HG03064 (cell line): ENCODE results near the gene ENC1.

Experiments
- ATAC-seq: cut with Tn5 transposase; IDR thresholded peaks from one replicate; pipeline ENCODE4 v1.9.1; 2021; ENCODE audit warnings: low read depth; ENCODE audit not compliant: unreplicated experiment

Gene ENC1

DNA sequence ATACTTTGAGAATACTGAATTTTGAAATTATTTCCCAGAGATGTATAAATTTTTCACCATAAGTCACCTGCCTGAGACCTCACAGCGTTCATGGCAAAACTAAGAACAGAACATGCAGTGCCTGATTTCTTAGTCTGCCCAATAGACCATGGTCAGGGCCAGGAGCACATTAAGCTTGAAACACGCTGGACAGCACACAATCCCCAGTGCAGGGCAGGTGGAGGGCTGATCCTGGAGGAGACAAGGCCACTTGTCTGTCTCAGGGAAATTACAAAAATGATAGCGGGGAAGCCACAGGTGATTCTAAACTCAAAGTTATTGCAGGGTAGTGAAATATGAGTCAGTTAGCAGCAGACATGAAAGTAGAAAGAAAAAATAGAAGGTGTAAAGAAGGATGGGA, 18.6 kb upstream of the ENC1 start:
- no peak for ATAC-seq

DNA sequence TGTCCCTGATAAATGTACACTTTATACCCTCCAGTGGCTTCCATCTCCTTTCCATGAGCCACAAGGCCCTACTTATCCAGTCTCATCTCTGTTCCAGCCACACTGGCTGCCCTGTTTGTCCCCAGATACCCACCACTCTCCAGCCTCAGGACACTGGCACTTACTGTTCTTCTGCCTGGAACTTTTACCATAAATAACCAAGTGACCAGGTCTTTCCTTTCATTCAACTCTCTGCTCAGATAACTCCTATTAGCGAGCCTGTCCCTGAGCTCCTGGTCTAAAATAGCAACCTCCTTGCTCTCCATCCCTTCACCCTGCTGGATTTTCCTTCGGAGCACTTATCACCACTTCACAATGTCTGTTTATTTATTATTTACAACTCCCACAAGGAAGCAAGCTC, 16.6 kb upstream of the ENC1 start:
- no peak for ATAC-seq

DNA sequence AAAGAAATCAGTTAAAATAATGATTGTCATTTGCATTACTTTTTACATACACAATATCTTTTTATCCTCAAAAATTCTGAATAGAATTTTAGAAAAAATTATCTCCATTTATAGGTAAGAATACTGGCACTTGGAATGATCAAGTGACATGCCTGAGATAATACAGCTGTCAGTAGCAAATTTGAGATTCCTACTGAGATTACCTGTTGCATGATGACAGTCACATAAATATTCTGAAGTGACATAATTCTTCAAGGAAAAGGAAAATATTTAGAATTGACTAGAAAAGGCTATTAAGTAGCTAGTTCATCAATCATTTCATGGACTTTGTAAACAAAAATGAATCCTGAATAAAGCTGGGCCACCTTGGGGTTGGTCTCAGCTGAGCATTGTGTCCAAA, 15.2 kb upstream of the ENC1 start:
- ATAC-seq = no peak

DNA sequence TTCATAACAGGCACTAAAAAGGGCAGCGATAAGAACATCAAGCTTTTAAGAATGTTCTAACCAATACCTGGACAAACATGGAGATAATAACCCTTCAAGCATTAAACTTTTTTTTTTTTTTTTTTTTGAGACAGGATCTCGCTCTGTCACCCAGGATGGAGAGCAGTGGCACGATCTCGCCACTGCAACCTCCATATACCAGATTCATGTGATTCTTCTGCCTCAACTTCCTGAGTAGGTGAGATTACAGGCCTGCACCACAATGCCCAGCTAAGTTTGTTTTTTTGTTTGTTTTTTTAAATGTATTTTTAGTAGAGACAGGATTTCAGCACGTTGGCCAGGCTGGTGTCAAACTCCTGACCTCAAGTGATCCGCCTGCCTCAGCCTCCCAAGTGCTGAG, 14.7 kb upstream of the ENC1 start:
- ATAC-seq = no peak

DNA sequence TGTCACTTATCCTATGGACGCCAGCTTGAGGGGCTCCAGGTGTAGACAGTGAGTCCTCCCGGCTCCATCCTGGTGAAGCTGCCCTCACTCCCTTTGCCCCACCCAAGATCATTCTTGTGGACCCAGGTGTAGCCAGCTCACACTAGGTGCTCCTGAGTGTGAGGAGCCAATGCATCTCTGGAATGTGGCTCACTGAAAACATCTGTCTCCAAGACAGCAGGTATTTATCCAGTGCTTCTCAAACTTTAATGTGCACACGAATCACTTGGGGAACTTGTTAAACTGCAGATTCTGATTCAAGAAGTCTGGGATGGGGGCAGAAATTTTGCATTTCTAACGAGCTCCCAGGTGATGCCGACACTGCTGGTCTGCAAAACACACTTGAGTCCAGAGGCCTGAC, 13.5 kb upstream of the ENC1 start:
- no peak for ATAC-seq

DNA sequence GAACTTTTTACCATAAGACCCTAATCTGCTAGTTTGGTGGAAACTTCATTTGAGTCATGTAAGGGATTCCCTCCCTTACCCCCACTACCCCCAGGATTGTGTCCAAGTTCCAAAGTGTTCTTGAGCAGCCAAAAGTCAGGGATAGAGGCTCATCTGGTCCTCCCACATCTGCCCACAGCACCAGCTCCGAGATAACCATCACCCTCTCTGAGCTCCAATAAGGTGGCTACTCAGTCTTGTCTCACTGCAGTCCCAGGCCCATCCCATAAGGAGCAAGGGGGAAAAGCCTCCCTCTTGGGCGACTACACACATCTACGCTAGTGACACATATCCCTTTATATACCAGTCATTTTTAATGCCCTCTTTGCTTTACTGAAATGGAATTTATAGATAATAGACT, 12.0 kb upstream of the ENC1 start:
- no peak for ATAC-seq

DNA sequence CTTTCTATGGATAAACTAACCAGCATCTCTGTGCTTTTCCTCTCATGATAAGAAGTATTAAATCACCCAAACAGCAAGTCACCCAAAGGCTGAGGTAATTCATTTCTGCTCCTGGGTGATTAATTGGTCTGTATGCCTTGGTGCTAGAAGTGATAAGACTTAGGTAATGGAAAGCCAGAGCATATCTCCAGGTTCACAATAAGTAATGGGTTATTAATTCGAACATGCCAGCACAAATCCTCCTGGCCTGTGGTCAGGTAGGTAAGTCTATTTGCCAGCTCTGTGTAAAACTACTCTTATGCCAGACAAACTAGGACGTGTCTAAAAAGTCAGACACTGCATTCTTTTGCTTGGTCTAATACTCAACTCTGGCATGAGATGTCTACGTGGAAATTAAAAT, 11.2 kb upstream of the ENC1 start:
- no peak for ATAC-seq

DNA sequence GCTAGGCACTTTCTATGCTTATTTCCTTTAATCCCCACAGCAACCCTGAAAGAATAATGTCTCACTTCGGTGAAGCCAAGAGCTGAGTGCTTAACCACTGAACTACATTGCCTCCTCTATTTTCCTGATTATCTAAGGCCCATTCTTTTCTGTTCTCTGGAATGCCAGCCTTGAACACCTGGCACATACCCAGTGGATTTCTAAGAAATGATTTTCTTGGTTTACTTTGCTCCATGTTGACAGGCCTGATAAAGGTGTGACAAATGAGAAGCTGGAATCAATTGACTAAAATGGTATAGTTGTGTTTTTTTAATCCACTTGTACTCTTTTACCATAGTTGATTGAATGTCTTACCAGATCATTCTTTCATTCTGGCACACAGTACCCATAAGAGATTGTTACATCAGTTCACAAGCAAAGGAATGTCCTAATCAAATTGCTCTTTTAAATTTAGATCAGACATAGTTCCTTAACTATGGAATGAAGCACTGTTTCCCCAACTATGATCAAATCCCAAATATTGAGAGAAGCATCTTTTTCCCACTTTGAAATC, 9.0 kb upstream of the ENC1 start:
- ATAC-seq = no peak

DNA sequence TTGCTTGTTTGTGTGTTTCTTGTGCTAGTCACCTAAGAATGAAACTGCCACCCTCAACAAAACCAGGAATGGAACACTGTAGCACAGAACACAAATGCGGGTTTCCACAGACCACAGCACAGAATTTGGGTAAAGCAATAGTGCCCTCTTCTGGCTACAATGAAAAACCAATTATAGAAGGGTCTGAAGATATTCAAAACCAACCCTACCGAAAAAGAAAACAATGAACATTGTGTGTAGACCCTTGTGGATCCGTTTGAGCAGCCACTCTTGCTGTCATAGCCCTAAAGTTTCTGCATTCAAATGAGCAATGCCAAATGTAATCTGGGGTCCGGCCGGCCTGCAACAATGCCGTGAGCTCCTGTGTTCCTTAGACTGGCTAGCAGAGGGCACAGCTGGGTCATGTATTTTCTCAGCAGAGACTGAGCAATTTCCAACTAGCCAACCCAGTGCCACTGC, 8.3 kb upstream of the ENC1 start:
- ATAC-seq = no peak

DNA sequence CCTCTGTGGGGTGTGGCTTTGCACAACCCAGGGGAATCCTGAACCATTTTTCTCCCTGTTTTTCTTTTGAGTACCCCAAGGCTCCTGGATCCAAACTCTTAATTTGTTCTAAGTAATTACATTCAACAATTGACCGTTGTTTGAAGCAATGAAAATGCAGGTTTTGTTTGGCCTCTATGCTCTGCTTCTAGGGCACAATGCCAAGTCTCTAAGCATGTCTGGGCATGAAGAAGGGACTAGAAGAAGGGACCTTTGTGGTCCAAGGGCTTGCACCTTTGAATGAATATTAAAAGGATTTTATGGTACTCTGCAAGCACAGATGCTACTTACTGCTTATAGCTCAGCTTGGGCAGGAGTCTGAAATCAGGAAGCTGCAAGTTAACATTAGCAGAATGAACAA, 6.6 kb upstream of the ENC1 start:
- no peak for ATAC-seq

DNA sequence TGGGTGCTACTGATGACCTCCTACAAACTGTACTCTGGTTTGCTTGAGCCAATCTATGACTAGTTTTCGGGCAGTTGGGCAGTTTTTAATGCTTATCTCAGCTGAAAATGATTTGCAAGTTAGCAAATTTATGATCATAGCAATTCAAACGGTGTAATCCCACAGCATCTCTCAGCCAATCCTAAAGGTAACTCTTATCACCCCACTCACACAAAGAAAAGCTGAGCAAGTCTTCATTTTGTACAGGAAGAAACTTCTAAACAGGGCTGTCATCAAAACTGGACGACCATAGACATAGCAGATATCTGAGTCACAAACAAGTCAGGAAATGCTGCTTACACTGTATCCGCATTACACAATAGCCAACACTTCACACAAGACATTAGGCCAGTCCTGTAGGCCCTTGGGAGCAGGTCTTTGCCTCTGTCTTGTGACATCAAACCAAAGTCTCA, 2.6 kb upstream of the ENC1 start:
- ATAC-seq = no peak

DNA sequence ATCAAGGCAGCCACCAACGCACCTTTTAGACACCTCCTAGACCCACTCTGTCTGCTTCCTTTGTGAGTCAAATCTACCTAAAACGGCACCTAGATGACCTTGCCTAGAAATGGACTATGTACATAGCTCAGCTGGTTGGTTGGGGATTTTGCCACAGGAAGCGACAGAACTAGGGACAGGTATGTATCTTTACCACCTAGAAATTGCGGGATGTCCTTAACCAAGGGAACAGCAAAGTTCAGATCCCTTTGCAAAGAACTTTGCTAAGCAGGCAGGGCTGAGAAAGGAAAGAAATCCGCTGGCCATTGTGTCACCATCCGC, 2.0 kb upstream of the ENC1 start:
- no peak for ATAC-seq

DNA sequence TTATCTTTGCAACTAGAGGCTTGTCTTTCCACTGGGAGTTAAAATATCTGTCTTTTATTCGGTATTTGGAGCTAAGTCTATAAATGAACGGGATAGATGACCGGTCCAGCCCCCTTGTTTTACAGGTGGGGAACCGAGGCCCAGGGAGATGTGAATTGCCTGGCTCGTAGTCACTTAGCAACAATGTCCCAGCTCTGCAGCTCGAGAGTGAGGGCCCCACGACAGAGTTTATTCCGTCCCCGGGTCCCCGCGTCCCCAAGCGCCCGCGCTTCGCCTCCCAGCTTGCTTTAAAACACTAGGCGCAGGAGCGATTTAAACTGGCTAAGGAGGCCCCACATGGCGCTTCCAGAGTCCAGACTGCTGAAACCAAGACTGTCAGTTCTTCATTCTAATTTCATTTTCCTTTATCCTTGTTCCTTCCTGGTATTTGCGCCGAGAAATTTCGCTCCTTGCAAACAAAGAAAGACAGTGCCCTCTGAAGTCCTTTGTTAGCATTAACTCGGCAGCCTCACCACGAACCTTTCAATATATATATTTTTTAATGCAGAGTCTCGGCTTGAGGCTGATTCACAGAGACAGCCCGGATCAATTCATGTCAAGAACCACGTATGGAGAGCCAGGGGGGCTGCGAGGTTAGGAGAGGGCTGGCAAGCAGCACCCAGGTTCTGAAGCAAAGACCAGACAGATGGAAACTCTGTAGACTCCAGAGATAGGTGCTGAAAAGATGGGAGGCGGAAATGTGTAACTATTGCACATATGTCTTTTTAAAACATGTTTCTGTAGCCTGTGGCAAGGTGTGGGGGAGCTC, 1.4 kb upstream of the ENC1 start:
- no peak for ATAC-seq

DNA sequence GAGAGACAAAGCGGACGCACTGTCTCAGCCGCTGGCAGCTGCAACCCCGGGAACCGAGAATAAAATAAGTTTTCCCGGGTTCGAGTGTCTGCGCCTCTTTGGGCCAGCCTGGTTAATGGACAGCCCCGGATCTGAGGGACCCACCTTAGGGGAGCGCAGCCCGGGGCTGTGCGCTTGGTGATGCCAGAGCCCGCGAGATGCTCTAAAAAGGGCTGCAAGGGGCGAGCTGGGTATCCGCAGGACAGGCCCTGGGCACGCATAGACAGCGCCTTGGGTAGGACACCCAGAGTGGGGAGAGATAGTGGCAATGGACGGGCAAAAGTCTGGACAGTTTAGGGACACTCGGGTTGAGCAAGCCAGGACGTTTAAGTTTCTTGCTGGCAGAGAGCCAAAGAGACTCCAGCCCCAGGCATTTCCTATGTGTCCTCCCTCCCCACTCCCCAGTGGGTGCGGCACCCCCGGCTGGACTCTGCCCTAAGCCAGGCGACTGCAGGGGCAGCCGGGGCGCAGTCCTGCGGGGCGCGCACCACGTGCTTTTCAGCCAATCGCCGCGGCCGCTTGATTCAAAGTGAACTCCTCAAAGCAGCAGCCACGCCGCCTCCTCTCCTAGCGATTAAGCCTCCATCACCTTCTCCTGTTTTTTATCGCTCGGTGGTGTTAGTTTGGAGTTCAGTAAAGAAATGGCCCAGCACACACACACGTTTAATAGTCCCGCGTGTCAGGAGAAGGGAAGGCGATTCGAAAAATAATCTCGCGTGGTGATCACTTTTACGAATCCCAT, 616 bp upstream of the ENC1 start:
- peak; percentile 3 for ATAC-seq

DNA sequence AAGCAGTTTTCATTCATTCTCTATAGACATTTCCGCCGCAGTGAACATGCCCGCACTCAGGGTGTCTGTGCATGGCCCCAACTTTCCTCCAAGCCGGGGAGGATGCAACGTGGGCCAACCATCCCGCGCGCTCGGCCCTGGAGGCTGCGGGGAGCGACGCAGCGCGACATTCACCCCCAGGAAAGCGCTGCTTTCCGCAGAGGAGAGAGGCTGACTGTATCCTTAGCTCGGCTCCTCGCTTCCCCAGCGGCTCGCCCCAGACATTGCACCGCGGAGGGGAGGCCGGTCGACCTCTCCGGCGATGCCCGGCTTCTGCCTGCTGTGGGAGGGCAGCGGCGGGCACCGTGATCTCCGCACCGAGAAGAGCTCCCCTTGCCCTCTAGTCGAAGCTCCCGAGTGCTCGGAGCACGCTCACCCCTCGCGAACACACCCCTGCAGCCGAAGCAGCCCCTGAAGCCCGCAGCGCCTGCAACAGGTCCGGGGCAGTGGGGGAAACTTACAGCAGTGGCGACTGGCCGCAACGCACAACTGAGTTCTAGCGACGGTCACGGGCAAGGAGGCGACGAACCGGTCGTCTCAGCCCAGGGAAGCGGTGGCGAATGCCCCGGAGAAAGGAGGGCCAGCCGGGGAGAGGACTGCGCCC, 600 bp downstream of the ENC1 start:
- ATAC-seq = no peak

DNA sequence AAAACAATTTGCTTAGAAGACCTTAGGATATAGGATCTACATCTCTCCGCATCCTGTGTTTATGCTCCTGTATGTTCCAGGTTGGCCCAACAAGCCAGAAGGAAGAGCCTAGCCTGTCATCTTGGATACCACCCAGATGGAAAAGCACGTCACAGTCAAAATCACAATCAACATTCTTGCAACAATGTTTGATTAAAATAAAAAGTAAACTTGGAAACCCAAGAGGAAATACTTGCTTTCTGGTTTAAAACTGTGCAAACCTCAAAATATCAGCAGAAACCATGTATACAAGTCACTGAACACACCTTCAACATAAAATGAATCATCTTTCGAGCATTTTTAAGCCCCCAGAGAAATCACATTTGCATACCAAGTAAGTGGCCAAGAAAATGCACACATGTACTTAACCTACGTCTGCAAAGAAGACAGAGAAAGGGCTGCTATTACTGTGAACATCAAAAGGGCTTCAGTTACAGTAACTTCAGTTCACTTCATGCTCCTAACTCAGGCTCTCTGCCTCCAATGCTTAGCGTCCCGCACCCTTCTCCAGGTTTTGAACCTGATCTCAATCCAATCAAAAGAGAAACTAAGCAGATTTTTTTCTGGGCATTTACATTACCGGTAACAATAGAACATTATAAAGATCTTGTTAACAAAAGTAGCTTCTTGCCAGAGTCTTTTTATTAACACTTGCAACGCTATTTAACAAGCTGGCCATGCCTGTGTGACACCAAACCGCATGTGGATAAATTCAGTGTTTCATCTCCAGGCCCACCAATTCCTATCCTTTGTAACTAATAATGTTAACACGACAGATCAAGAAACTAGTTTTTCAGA, 1.3 kb downstream of the ENC1 start:
- ATAC-seq = peak; percentile 26

DNA sequence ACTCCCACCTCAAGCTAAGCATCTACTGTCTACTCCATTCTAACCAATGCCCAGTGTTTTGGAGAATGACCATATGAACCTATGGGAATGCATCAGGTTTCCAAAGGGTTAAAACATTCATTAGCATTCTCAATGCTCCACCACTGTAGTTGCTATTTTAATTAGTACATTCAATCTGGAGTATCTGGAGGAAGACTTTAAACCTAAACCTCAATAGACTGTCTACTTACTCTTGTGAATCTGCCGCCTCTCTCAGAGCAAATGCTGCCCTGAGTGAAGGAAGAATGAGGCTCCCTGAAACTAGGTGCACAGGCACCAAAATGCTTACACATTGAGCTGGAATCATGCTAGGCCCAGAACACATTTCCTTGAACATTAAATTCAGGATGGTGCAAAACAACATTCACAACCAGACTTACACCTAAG, 2.0 kb downstream of the ENC1 start:
- ATAC-seq = no peak

DNA sequence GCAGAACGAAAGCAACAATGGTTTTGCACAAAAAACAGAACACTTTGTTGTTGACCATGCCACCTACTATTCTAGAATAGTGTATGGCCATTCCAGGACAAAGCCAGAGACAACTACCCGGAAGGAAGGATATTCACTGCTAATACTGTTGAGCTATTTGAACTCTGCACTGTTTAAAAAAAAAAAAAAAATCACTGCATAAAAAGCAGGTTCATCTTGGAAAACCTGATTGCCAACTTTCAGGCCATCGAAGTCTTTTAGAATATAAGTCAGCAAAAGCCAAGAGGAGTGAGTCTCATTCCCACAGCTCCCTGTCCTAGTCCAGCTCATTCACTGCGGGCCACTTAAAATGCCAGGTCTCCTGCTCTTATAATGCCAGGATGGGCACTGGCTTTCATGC, 4.0 kb downstream of the ENC1 start:
- no peak for ATAC-seq

DNA sequence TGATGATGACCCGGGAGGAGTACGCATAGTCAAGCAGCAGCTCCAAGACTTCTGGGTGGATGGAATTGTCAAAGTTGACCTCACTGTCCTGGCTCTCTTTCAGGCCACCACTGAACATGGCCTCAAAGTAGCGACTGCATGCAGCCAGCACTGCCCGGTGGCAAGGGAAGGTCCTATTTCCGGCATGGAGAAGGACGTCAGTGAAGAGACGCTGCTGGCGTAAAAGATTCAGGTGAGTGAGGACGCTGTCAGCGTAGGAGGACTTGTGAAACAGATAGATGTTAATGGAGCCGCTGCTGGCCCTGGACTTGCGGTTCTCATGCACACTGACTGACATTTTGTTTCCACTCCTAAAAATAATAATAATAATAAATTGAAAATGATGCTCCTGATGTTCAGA, 4.4 kb downstream of the ENC1 start:
- no peak for ATAC-seq

DNA sequence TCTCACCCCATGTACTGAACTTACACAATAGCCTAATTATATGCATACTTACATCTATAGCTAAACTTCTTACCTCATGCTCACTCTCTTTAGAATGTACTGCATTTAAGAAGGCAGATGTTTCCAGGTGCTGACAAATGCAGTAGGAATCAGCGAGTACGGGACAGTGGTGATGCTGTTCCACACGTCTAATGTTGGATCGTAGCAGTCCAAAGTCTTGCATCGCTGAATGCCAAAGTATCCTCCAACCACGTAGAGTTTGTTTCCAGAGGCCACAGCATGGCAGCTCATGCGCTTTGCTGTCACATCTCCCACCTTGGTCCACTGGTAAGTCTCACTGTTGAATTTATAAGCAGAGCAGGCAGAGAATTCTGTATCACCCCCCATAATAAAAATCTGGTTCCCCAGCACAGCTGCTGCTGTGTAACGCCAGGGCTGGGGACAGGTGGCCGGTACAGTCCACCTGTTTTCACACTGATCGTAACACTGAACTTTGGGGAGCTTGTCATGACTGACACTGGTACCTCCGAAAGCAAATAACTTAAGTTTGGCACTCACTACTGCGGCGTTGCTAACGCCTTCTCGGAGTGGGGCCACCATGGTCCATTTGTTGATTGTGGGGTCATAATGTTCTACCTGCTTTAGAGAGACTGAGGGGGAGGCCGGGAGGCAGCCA, 5.8 kb downstream of the ENC1 start:
- no peak for ATAC-seq
